K562 (cell line): Measurements from ENCODE around the gene GPSM3. TPM values are rescaled to one million over a fixed set of nuclear protein-coding genes. Genes with fewer than 3 reads are reported as not detected.

Experiments
- CEBPZ ChIP-seq: fragments of 150-350 bp; IDR thresholded peaks from 2 replicates; pipeline ENCODE4 v1.6.1; 2014; ENCODE audit warnings: low read depth, mild to moderate bottlenecking, low read length, borderline replicate concordance
- MAFF ChIP-seq: IDR thresholded peaks from 2 replicates; pipeline ENCODE4 v1.6.1; 2012; ENCODE audit warnings: low read length, improper control_type of control experiment
- POLR2G ChIP-seq: fragments of 200-400 bp; formaldehyde crosslinking; IDR thresholded peaks from 2 replicates; pipeline ENCODE4 v1.6.1; 2017; ENCODE audit warnings: low read depth, mild to moderate bottlenecking, antibody characterized with exemption, low read length, moderate library complexity
- PTTG1 ChIP-seq: fragments of 450-650 bp; IDR thresholded peaks from 2 replicates; pipeline ENCODE4 v1.6.1; 2016; ENCODE audit warnings: low read depth, mild to moderate bottlenecking, missing genetic modification characterization, missing compliant biosample characterization
- RERE ChIP-seq: sonication (generic); formaldehyde crosslinking; IDR thresholded peaks from 2 replicates; pipeline ENCODE4 v1.8.0; 2023; ENCODE audit warnings: missing genetic modification reagents, mild to moderate bottlenecking, borderline replicate concordance
- SRSF3 ChIP-seq: fragments of 200-400 bp; formaldehyde crosslinking; IDR thresholded peaks from 2 replicates; pipeline ENCODE4 v1.6.1; 2016; ENCODE audit warnings: mild to moderate bottlenecking, low read length, moderate library complexity; ENCODE audit not compliant: insufficient read depth
- TAF9B ChIP-seq: fragments of 450-650 bp; IDR thresholded peaks from 2 replicates; pipeline ENCODE4 v1.6.1; 2018; ENCODE audit warnings: mild to moderate bottlenecking; ENCODE audit not compliant: partially characterized antibody
- ZKSCAN1 ChIP-seq: fragments of 150-350 bp; IDR thresholded peaks from 2 replicates; pipeline ENCODE4 v1.6.1; 2016; ENCODE audit warnings: low read depth, low read length
- polyA plus RNA-seq, 8 experiments: library from polyadenylated mRNA; depleted of rRNA in 4 of 8; stranded (reverse) in 5 of 8; unstranded in 3 of 8; fragments of >200 nt; fragmentation: Nextera tagmentation in 2 of 8; fragmentation: Illumina TruSeq in 1 of 8; extraction: Ambion mirVana in 2 of 8; extraction: Trizol in 1 of 8; gene quantifications; 2 replicates each; pipeline versions ENCODE4 v1.2.1 to v1.2.3, GENCODE V29; 2011 to 2014; ENCODE audit warnings: inconsistent platforms in 1 of 8, missing spikeins in 1 of 8
- total RNA-seq, 7 experiments: library from RNA; depleted of rRNA in 6 of 7; stranded (reverse); fragments of >200 nt in 6 of 7; fragmentation: Illumina TruSeq in 2 of 7; extraction: Trizol in 2 of 7; gene quantifications; 2 replicates each; pipeline versions ENCODE4 v1.2.1 to v1.2.3, GENCODE V29; 2011 to 2021; ENCODE audit warnings: low replicate concordance in 1 of 7
- TF ChIP-seq, protein P1 (sequence below): fragments of 450-650 bp; IDR thresholded peaks from 2 replicates; pipeline ENCODE4 v1.6.1; 2017; ENCODE audit warnings: antibody characterized with exemption, mild to moderate bottlenecking
- TF ChIP-seq, protein P2 (sequence below): fragments of 250-450 bp; sonication (Bioruptor Pico); IDR thresholded peaks from 2 replicates; pipeline ENCODE4 v1.8.0; 2021; ENCODE audit warnings: mild to moderate bottlenecking, moderate library complexity

Gene GPSM3
- total and polyA plus RNA-seq, 9 of the 15 experiments (the other 6 are each of a cell fraction or from before 2014, with no cell fraction given): 5.3 to 42.6 (median 24.4) TPM

GRCh38 chr6:32153564-32154513 lies 38.6 kb downstream of the GPSM3 start, which contains the start of gene PPT2 (continued):
- peak; percentile 96 for TF ChIP-seq RERE (CRISPR knock-in tag)
- TF ChIP-seq ZKSCAN1: peak; percentile 71
- TF ChIP-seq TAF9B: peak; percentile 59
- no peak for TF ChIP-seq CEBPZ
- no peak for TF ChIP-seq PTTG1 (tag)
- TF ChIP-seq, protein P1, sequence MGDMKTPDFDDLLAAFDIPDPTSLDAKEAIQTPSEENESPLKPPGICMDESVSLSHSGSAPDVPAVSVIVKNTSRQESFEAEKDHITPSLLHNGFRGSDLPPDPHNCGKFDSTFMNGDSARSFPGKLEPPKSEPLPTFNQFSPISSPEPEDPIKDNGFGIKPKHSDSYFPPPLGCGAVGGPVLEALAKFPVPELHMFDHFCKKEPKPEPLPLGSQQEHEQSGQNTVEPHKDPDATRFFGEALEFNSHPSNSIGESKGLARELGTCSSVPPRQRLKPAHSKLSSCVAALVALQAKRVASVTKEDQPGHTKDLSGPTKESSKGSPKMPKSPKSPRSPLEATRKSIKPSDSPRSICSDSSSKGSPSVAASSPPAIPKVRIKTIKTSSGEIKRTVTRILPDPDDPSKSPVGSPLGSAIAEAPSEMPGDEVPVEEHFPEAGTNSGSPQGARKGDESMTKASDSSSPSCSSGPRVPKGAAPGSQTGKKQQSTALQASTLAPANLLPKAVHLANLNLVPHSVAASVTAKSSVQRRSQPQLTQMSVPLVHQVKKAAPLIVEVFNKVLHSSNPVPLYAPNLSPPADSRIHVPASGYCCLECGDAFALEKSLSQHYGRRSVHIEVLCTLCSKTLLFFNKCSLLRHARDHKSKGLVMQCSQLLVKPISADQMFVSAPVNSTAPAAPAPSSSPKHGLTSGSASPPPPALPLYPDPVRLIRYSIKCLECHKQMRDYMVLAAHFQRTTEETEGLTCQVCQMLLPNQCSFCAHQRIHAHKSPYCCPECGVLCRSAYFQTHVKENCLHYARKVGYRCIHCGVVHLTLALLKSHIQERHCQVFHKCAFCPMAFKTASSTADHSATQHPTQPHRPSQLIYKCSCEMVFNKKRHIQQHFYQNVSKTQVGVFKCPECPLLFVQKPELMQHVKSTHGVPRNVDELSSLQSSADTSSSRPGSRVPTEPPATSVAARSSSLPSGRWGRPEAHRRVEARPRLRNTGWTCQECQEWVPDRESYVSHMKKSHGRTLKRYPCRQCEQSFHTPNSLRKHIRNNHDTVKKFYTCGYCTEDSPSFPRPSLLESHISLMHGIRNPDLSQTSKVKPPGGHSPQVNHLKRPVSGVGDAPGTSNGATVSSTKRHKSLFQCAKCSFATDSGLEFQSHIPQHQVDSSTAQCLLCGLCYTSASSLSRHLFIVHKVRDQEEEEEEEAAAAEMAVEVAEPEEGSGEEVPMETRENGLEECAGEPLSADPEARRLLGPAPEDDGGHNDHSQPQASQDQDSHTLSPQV: peak; percentile 75
- no peak for TF ChIP-seq SRSF3
- TF ChIP-seq, protein P2, sequence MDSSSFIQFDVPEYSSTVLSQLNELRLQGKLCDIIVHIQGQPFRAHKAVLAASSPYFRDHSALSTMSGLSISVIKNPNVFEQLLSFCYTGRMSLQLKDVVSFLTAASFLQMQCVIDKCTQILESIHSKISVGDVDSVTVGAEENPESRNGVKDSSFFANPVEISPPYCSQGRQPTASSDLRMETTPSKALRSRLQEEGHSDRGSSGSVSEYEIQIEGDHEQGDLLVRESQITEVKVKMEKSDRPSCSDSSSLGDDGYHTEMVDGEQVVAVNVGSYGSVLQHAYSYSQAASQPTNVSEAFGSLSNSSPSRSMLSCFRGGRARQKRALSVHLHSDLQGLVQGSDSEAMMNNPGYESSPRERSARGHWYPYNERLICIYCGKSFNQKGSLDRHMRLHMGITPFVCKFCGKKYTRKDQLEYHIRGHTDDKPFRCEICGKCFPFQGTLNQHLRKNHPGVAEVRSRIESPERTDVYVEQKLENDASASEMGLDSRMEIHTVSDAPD (CRISPR knock-in tag): no peak
- TF ChIP-seq MAFF: peak; percentile 39
- TF ChIP-seq POLR2G: peak; percentile 67; the same call in 1 of the 2 replicates
